Kidney epithelial cell (primary cell): ENCODE measurements around the gene SLC35F6. TPM values are rescaled to one million over a fixed set of nuclear protein-coding genes. Genes with fewer than 3 reads are reported as not detected.

Source experiments
- DNase-seq: peaks from one replicate; pipeline ENCODE4 v3.0.0-alpha.2; 2010; ENCODE audit warnings: low read depth
- H3K27me3 ChIP-seq: 2 replicates; pipeline ENCODE4 v1.6.0; 2011; ENCODE audit warnings: low read length; ENCODE audit not compliant: control insufficient read depth, insufficient read depth
- H3K36me3 ChIP-seq: 2 replicates; pipeline ENCODE4 v1.5.1; 2011; ENCODE audit warnings: low read length; ENCODE audit not compliant: control insufficient read depth, insufficient read depth
- H3K4me3 ChIP-seq: 2 replicates; pipeline ENCODE4 v1.5.1; 2011; ENCODE audit warnings: low read depth, mild to moderate bottlenecking, control low read depth, low read length
- total RNA-seq: library from RNA; depleted of rRNA; stranded (reverse); fragments of >200 nt; gene quantifications from 2 replicates; pipeline ENCODE4 v1.2.3, GENCODE V29; 2015
- TF ChIP-seq, protein P1 (sequence below): IDR thresholded peaks from 2 replicates; pipeline ENCODE4 v1.5.1; 2011; ENCODE audit warnings: mild to moderate bottlenecking, moderate library complexity, low read length, control low read depth, inconsistent platforms; ENCODE audit not compliant: insufficient read depth, poor library complexity, severe bottlenecking

SLC35F6 gene
- total RNA-seq, 1 donor from 2014 or later, result 80.5 TPM

DNA sequence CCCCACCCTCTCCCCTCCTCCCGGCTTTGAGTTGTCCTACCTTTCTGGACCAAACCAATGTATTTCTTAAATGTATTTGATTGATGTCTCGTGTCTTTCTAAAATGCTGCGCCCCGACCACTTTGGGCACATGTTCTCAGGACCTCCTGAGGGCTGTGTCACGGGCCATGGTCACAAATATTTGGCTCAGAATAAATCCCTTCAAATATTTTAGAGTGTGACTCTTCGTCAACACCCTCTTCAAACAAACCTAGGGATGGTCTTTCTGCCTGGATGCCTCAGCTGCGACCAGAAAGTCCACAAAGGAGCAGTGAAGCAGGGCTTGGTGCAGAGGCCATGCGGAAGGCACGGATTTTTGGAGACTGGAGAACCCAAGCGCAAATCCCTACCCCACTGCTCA is 1.1 kb upstream of the SLC35F6 start:
- Histone ChIP-seq H3K36me3 (peaks cover 1% of the 10 kb centered on the region), H3K27me3 (no peaks in the 10 kb centered on the region), H3K4me3 (no peak overlapping the region)
- DNase-seq, result no peak
- TF ChIP-seq, protein P1, sequence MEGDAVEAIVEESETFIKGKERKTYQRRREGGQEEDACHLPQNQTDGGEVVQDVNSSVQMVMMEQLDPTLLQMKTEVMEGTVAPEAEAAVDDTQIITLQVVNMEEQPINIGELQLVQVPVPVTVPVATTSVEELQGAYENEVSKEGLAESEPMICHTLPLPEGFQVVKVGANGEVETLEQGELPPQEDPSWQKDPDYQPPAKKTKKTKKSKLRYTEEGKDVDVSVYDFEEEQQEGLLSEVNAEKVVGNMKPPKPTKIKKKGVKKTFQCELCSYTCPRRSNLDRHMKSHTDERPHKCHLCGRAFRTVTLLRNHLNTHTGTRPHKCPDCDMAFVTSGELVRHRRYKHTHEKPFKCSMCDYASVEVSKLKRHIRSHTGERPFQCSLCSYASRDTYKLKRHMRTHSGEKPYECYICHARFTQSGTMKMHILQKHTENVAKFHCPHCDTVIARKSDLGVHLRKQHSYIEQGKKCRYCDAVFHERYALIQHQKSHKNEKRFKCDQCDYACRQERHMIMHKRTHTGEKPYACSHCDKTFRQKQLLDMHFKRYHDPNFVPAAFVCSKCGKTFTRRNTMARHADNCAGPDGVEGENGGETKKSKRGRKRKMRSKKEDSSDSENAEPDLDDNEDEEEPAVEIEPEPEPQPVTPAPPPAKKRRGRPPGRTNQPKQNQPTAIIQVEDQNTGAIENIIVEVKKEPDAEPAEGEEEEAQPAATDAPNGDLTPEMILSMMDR, result no peak

DNA sequence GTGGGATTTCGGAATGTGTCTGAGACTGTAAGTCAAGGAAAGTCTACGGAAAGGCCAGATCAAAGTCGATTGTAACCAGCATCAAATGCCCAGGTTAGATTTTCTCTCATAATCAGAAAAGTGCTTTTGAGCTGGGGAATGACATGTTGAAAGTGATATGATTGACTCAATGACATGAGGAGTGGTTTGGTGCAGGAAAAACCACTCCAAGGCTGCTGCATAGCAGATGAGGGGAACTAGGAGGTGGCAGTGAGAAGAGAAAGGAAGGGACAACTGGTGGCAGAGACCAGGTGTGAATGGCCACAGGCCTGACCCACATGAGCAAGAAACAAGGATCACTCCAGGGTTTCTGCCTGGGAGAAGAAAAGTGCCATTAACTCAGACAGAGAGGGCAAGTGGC is 822 bp downstream of the SLC35F6 start:
- no peaks in the 10 kb centered on the region for H3K27me3 ChIP-seq
- TF ChIP-seq, protein P1, result no peak
- no peak for DNase-seq
- H3K36me3 ChIP-seq, result peaks cover 1% of the 10 kb centered on the region
- H3K4me3 ChIP-seq, result peak overlapping the region; percentile 99

DNA sequence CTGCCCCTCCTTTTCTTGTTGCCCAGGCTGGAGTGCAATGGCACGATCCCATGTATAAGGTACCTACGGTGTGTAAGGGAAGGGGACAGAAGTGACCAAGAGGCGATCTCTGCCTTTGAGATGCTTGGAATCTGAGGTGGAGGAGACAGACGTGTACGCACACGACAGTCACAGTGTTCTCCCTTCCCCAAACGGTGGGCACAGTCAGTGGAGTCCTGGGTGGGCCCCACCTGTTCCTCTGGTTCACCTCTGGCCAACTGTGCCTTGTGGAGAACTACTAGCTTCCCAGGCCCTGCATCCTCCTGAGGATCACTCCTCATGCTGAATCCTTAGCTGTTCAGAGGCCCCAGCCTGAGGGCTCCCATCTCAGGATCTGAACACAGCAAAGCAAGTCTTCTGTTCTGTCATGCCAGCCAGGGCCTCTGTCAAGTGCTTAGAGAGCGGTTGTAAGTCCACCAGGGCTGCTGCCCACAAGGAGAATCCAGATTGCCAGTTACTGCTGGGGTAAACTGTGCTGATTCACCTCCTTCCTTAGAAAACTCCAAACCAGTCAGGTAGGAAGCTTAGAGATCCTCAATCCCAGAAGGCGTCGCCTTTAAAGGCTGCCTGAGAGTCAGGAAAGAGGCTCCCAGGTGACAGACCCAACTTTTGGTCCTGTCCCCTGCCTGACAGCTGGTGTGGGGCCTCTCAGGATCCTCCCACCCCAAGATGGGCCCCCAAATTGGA is 1.6 kb downstream of the SLC35F6 start:
- no peak for DNase-seq
- Histone ChIP-seq H3K36me3 (peaks cover 1% of the 10 kb centered on the region), H3K27me3 (no peaks in the 10 kb centered on the region), H3K4me3 (peak overlapping the region; percentile 99)
- TF ChIP-seq, protein P1, result no peak

- TF ChIP-seq, protein P1, result no peak
- DNase-seq, result no peak
- Histone ChIP-seq H3K36me3 (peaks cover 1% of the 10 kb centered on the region), H3K27me3 (no peaks in the 10 kb centered on the region), H3K4me3 (no peak overlapping the region)
Measured at GRCh38 chr2:26767129-26767528, 3.0 kb downstream of the SLC35F6 start.

DNA sequence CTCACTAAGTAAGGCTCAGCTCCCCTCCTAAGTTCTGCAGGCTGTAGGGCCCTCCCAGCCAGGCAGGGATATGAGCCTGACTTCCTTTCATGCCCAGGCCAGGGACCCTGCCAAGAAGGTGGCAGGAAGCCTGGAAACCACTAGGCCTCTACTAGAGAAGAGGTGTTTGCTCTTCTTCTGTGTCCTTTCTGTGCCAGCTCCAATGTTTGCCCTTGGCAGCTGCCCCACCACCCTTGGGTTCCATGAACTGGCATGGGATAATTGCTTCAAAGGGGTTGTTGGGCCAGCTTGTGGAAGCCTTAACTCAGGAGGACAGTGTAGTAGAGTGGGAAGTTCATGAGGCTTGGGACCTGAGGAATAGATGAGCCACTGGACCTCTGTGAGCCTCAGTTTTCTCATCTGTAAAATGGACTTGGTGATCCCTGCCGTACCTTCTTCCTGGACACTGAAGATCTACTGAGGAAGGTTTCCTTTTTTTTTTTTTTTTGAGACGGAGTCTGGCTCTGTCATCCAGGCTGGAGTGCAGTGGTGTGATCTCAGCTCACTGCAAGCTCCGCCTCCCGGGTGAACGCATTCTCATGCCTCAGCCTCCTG is 3.9 kb downstream of the SLC35F6 start:
- TF ChIP-seq, protein P1, result no peak
- no peak for DNase-seq
- H3K4me3 ChIP-seq, result no peak overlapping the region
- H3K36me3 ChIP-seq, result peaks cover 1% of the 10 kb centered on the region
- H3K27me3 ChIP-seq, result no peaks in the 10 kb centered on the region

DNA sequence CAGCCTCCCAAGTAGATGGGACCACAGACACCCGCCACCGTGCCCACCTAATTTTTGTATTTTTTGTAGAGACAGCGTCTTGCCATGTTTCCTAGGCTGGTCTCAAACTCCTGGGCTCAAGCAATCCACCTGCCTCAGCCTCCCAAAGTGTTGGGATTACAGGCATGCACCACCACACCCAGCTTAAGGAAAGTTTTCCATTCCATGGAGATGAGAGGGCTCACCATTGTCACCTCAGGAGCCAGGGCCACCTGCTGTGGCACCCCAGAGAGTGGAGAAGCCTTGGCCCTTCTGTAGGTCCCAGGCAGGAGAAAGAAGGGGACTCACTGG is 4.6 kb downstream of the SLC35F6 start:
- TF ChIP-seq, protein P1, result no peak
- no peaks in the 10 kb centered on the region for H3K27me3 ChIP-seq
- H3K4me3 ChIP-seq, result no peak overlapping the region
- DNase-seq, result no peak
- H3K36me3 ChIP-seq, result peaks cover 1% of the 10 kb centered on the region
